NK-92 (cell line): ENCODE measurements around the gene CRX.
"Not testable (repeated sequence)": the region's sequence is repeated elsewhere in the genome, so short reads cannot be mapped to it uniquely, and the experiment has no call there.

Experiments used
- DNase-seq: peaks from one replicate; lab custom pipeline; 2025; ENCODE audit not compliant: unreplicated experiment; lab: John Stamatoyannopoulos, UW

The CRX gene

DNA sequence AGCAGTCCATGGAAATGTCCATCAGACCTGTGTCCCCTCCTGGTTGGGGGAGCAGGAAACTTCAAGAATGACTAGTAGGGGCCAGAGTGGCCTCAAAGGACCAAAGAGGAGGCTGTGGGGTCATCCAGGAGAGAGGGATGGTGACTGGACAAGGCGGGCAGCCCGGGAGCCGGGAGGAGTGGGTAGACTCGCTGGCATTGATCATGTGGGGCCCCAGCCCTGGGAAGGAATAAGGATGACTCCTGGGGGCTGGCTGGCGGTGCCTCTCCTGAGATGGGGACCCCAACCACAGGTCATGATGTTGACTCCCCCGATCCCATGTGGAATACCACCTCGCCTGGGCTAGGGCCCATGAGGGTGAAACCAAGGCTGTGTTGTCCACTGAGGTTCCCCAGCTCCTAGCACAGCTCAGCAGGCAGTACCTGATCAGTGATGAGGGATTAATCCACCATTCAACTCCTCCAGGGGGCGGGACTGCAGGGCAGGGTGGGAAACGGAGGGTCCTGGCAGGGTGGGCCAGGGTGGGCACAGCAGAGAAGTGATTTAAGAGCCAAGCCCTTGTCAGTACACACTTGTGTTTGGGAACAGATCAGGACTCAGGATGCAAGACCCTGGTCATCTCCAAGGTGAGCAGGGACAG lies 37.0 kb downstream of the CRX start, which contains the start of gene TPRX2:
Gene TPRX2 (plus strand): TSS at position 590 of the 640 bp plus-strand sequence. CDS start 12 bp downstream, at position 602.
- DNase-seq = not testable (repeated sequence)

GRCh38 chr19:47859838-47860237 lies 38.1 kb downstream of the CRX start:
- DNase-seq = not testable (repeated sequence)

DNA sequence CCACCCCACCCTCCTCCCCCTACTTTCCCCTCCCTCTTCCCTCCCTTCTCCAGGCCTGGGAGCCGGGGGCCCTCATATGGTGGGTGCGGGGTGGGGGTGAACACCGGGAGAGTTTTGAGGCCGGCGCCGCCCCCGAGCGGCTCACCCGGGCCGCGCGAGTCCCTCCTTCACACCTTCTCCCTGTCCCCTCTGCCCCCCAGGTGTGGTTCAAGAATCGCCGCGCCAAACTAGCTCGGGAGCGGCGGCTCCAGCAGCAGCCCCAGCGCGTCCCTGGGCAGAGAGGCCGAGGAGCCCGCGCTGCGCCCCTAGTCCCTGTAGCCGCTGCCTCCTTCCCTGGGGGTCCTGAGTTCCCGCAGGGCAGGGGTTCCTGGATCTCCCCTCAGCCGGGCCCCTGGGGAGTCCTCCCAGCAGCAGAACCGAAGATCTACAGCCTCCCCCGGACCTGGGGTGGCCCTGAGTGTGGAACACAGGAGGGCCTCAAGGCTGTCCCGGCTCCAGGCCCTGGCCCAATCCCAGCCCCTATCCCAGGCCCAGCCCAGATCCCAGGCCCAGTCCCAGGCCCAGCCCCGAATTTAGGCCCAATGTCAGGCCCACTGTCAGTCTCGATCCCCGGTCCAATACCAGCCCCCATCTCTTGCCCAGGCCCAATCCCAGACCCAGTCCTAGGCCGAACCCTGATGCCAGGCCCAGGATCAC lies 39.0 kb downstream of the CRX start:
- DNase-seq = no peak

DNA sequence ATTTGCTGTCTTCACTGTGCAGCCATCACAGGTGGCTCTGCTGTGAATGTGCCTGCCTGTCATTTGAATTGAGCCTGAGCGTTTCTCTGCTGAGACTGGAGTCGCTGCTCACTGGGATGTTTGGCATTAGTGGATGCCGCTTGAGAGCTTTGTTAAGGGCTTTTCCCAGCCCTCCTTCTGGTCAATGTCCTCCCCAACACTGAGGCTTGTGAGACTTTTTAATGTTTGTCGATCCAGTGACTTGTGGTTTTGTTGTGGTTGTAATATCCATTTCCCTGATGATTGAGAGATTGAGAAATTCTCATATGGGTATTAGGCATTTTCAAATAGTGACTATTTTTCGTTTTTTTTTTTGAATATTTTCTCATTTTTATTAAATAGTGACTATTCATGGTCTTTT lies 39.9 kb downstream of the CRX start:
- DNase-seq = no peak

DNA sequence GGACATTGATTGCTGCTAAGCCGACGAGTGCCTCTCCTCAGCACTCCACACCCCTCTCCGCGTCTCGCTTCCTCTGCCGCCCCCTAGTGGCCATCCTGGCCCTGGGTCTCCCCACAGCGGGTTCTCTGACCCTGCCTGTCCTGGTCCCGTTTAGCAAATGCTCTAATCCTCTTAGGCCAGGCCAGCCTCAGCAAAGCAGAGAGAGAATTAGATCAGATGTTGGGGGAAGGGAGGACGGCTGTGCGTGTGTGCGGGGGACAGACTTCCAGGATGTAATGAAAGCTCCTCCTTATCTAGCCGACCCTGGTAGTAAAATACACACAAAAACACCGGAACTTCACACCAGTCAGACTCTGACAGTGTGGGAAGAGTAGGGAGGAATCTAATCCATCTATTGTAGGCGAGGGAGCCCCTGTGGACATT lies 41.8 kb downstream of the CRX start:
- no peak for DNase-seq

GRCh38 chr19:47865166-47865565 lies 43.4 kb downstream of the CRX start:
- no peak for DNase-seq

GRCh38 chr19:47878906-47879305 lies 57.2 kb downstream of the CRX start:
- no peak for DNase-seq

GRCh38 chr19:47879385-47879784 lies 57.6 kb downstream of the CRX start:
- DNase-seq = not testable (repeated sequence)

DNA sequence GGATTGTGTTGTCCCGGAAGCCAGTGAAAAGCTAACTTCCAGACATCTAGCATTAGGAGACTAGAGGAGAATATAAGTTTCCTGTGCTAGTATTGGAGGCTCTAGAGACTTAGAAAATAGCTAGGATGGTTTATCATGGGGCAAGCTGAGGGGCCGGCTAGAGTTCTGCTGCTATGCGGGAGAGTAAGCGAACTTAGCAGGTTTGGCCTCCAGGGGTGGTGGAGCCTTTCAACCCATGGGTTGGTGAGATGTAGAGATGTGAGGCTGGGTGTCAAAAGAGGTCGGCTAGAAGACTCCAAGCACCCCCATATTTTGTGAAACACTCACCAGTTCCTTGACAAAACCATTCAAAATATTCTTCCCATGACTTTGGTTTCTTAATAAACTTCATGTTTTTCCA lies 60.0 kb downstream of the CRX start:
- no peak for DNase-seq

GRCh38 chr19:47882890-47883289 lies 61.2 kb downstream of the CRX start:
- no peak for DNase-seq

GRCh38 chr19:47885067-47885463 lies 63.3 kb downstream of the CRX start:
- DNase-seq = no peak

DNA sequence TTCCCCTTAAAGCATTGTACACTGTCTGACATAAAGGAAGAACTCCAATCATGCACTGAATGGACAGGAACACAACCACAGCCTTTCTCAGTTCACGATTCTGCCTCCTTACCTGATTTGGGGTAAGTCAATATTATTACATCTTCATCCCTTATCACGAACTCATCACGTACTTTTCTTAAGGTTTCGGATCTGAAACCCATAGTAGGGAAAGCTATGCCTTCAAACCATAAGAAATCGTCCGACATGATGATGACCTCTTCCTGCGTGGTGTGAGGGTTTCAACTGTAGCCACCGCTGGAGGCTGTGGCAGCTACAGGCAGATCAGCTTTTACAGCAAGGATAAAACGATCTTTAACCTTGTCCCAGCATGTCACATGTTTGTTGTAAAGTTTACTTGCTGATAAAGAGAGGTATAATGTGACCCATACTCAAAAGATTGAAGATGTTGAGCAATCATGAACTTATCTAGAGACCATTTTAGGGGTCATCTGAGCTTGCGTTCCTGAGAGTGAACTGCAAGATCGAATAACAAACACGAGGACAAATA lies 64.3 kb downstream of the CRX start, which contains the start of gene SULT2A1:
Gene SULT2A1 (minus strand): TSS at position 306 of the 550 bp plus-strand sequence. CDS start 58 bp downstream, at position 248.
- no peak for DNase-seq

GRCh38 chr19:47890865-47891621 lies 69.3 kb downstream of the CRX start:
- no peak for DNase-seq

DNA sequence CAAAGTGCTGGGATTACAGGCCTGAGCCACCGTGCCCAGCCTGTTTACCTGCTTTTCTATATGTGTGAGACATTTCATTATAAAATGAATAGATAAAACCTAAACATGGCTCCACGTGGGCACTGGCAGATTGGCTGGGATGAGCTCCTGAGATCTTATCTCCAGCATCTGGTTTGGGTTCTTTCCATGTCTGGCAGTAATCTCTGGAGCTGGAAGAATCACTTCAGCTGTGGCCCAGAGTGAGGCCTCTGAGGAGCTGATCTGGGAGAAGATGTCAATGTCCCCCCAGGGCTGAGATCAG lies 69.8 kb downstream of the CRX start:
- DNase-seq = no peak

GRCh38 chr19:47891923-47892666 lies 70.4 kb downstream of the CRX start:
- no peak for DNase-seq
